ENCODE results near the gene NTN5. TPM values are rescaled to one million over a fixed set of nuclear protein-coding genes. Genes with fewer than 3 reads are reported as not detected.

NTN5 gene
- total and polyA plus RNA-seq, 2 experiments from 2014 or later = 0.52 to 0.94 TPM

DNA sequence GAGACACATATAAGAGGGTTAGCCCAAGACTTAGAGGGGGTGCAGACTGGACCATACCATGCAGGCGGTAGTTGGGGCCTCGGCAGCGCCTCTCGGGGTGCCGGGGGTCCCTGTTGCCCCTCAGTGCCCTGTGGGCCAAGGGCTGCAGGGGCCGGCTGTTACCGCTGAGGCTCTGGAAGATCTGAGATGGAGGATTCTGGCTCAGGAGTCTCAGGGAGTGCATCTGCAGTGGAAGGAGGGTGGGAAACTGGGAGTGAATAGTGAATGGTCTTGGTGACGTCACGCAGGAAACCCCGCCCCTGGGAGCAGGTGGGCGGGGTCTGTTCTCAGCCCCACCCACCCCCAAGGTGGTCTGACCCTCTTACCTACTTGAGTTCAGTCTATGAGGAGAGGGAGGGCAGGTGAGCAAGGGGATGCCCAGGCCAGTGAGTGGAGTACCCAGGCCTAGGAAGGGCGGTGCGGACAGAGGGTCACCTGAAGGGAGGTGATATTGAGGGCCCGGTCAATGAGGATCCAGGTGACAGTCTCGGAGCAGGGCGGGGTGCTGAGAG is 33.9 kb downstream of the NTN5 start:
- no peaks in the 10 kb centered on the region for H3K9me3 Mint-ChIP-seq
- Histone ChIP-seq H2AFZ (no peak overlapping the region), H3K27me3 (ENCODE audit: insufficient read depth) (peaks cover 21% of the 10 kb centered on the region), H3K4me1 (ENCODE audit: insufficient read depth) (peaks cover 29% of the 10 kb centered on the region), H4K20me1 (replicated peaks; ENCODE audit: insufficient read depth) (no peaks in the 10 kb centered on the region), H3K4me3 (peak overlapping the region; percentile 75), H3K79me2 (replicated peaks; ENCODE audit: insufficient read depth) (no peaks in the 10 kb centered on the region), H3F3A (replicated peaks; ENCODE audit: low read depth) (peaks cover 28% of the 10 kb centered on the region), H3K36me3 (ENCODE audit: insufficient read depth) (no peaks in the 10 kb centered on the region), H3K9me2 (ENCODE audit: insufficient read depth) (no peaks in the 10 kb centered on the region), H3K27ac (ENCODE audit: low read depth) (peak overlapping the region; percentile 71), H3K4me2 (peak overlapping the region; percentile 83)
- peak overlapping the region; percentile 81 for H3K4me3 Mint-ChIP-seq
- TF ChIP-seq ETS1 (IDR thresholded peaks at IDR 0.05) = no peak
- TF ChIP-seq CTCF (conservative IDR thresholded peaks at IDR 0.05; ENCODE audit: low read depth in 2 of 2) = no peak
- peak; percentile 88 for TF ChIP-seq POLR2AphosphoS5 (IDR thresholded peaks at IDR 0.05; ENCODE audit: low read depth)
- peak; percentile 95 for TF ChIP-seq CREB1 (CRISPR knock-in tag; IDR thresholded peaks at IDR 0.05; ENCODE audit: low read depth)
- TF ChIP-seq EZH2phosphoT487 (IDR thresholded peaks at IDR 0.05; ENCODE audit: unreplicated experiment) = no peak
- H3K4me1 Mint-ChIP-seq = peaks cover 29% of the 10 kb centered on the region
- peak overlapping the region; percentile 92 for H3K27ac Mint-ChIP-seq
- peak; percentile 0; the same call in 1 of the 3 replicates for ATAC-seq
- peaks cover 32% of the 10 kb centered on the region for H3K36me3 Mint-ChIP-seq (ENCODE audit: low read depth)
- DNase-seq (ENCODE audit: low spot score) = peak; percentile 67
- H3K27me3 Mint-ChIP-seq (ENCODE audit: insufficient read depth, low read depth, poor library complexity) = peaks cover 18% of the 10 kb centered on the region

DNA sequence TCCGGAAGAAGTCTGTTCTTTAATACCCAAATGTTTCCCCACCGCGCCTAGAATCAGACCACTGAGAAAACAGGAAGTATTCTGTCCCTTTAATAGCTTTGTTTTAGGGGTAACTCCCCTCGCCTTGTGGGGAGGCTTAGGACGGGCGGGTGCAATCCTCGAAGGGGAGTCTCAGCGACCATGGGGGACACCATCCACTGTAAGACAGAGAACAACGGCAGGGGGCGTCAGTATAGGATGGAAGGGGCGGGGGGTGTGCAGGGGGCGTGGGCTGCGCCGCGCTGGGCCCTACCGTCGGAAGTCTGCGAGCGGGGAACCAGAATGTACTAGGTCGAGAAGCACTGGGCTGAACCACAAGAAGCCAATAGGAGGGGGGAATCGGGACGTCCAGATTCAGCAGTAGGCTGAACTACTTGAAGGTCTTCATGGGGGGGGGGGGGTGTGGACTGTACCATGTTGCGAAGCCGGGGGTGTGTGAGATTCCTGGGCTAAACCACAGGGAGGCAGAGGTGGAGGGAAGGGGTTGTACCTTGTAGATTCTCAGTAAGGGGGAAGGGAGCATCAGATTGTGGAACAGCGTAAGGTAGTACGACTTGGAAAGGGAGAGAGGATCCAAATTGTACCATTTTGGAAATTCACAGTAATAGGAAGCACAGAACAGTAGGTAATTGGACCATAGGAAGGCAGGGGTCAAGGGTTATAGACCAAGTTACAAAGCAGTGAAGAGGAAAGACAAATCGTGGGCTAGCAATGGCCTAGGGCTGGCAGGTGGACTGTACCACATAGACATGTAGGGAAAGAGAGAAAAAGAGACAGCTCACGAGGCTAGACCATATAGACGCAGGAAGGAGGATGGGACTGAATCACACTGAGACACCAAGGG is 34.6 kb downstream of the NTN5 start:
- H3K4me3 ChIP-seq = peak overlapping the region; percentile 75
- H3K4me3 Mint-ChIP-seq = peak overlapping the region; percentile 81
- peak; percentile 96 for DNase-seq (ENCODE audit: low spot score)
- peak overlapping the region; percentile 77; the same call in 1 of the 2 replicates for H2AFZ ChIP-seq
- peak overlapping the region; percentile 98 for H3K27ac ChIP-seq (ENCODE audit: low read depth)
- no peaks in the 10 kb centered on the region for H3K36me3 ChIP-seq (ENCODE audit: insufficient read depth)
- peaks cover 28% of the 10 kb centered on the region for H3F3A ChIP-seq (replicated peaks; ENCODE audit: low read depth)
- peaks cover 21% of the 10 kb centered on the region for H3K27me3 ChIP-seq (ENCODE audit: insufficient read depth)
- peak overlapping the region; percentile 83 for H3K4me2 ChIP-seq
- peak; percentile 13 for ATAC-seq
- H3K9me3 Mint-ChIP-seq = no peaks in the 10 kb centered on the region
- H3K4me1 Mint-ChIP-seq = peaks cover 32% of the 10 kb centered on the region
- no peaks in the 10 kb centered on the region for H4K20me1 ChIP-seq (replicated peaks; ENCODE audit: insufficient read depth)
- peak overlapping the region; percentile 97 for H3K27ac Mint-ChIP-seq
- H3K4me1 ChIP-seq (ENCODE audit: insufficient read depth) = peaks cover 33% of the 10 kb centered on the region
- H3K36me3 Mint-ChIP-seq (ENCODE audit: low read depth) = peaks cover 32% of the 10 kb centered on the region
- peaks cover 21% of the 10 kb centered on the region for H3K27me3 Mint-ChIP-seq (ENCODE audit: insufficient read depth, low read depth, poor library complexity)
- H3K79me2 ChIP-seq (replicated peaks; ENCODE audit: insufficient read depth) = no peaks in the 10 kb centered on the region
- no peaks in the 10 kb centered on the region for H3K9me2 ChIP-seq (ENCODE audit: insufficient read depth)
- peak; percentile 22 to 48; a peak in 3 of 4 replicates for TF ChIP-seq CTCF (conservative IDR thresholded peaks at IDR 0.05; ENCODE audit: low read depth in 2 of 2)
- no peak; the same call in 1 of the 2 replicates for TF ChIP-seq POLR2AphosphoS5 (IDR thresholded peaks at IDR 0.05; ENCODE audit: low read depth)
- no peak for TF ChIP-seq STAT1 (IDR thresholded peaks at IDR 0.05; ENCODE audit: unreplicated experiment)
- TF ChIP-seq ETS1 (IDR thresholded peaks at IDR 0.05) = no peak
